GM12872 (cell line): ENCODE data around the gene ELL3.

Experiments
- CTCF ChIP-seq: IDR thresholded peaks from 3 replicates; pipeline ENCODE4 v1.5.1; 2011; ENCODE audit warnings: low read depth, mild to moderate bottlenecking, low read length, moderate library complexity; ENCODE audit not compliant: insufficient read depth

The ELL3 gene

GRCh38 chr15:43793647-43794046 lies 16.9 kb upstream of the ELL3 start:
- no peak for TF ChIP-seq CTCF

GRCh38 chr15:43792761-43793476 lies 16.2 kb upstream of the ELL3 start:
- TF ChIP-seq CTCF = no peak

DNA sequence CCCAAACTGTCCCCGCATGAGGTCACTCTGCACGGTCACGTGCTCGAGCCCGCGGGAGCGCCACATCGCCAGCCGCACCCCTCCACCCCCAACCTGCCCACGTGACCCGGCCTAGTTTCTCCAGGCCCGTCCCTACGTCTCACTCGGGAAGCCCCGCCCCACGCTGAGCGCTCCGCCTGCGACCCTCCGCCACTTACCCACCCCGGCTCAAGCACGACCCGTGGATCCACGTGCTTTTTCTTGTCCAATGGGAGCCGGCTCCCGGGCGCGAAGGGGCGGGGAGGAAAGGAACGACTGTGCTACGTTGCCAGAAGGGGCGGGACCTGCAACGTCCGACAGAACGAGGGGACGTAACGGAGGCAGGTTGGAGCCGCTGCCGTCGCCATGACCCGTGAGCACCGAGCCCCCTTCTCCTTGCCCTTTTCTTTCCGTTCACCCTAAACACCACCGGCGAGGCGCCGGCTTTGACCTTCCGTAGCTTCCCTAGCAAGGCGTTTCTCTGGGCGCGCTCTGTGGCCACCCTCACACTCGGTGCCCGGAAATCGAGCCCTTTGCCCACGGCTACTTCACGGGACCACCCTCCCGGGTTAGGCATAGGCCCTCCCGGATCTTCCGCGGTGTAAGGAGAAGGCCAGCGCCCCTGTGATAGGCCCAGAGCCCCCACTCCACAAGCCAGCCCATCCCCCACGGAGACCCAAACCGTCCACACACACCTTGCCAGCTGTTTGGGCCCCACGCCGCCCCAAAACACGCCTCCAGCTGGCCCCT lies 15.4 kb upstream of the ELL3 start, which contains the start of gene SERF2:
SERF2 (plus strand) TSS at position 328 of the 768 bp plus-strand sequence; CDS start at position 385, 57 bp downstream.
- TF ChIP-seq CTCF = no peak

DNA sequence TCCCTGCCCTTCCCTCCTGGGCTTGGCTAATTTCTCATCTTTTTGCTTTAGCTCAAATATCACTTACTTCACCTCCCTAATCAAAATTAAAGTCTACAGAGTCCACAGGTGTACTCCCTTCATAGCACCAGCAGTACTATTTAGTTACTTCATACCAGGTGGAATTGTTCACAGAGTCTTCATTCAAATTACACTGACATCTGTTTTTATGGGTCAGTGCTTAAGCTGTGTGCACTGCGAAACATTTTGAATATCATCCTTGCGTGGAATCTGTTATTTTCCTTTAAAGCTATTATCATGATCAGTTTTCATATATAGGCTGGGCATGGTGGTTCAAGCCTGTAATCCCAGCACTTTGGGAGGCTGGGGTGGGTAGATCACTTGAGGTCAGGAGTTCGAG lies 12.6 kb upstream of the ELL3 start:
- no peak for TF ChIP-seq CTCF

- no peak for TF ChIP-seq CTCF
Measured at GRCh38 chr15:43779016-43779415, 2.2 kb upstream of the ELL3 start.

DNA sequence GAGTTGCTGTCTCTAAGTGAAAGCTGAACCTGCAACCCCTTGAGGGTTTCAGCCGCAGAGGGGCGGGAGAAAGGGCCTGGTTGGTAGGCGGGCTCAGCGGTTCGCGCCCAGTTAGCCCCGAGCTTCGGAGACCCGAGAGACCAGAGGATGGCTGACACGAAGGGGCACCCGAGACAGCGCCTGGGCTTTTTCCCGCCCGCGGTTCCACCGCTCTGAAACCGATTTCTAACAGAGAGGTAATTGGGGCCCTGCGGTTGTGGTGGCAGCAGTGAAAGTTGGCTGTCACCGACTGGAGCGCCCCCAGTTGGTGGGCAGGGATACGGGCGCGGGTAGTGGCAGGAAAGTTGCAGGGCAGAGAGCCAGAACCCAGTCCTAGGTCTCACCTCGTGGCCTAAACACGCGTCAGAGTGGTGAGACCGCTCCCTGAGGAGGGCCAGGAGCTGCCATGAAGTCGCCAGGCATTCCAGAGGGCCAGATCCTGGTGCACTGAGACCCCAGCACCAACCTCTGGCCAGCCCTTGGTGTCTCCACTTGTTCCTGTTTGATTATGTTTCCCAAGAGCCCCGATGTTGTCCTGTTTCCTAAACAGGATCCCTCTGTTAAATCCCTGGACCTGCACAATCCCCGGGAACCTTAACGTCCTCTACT lies 625 bp upstream of the ELL3 start:
- peak; percentile 87 for TF ChIP-seq CTCF

DNA sequence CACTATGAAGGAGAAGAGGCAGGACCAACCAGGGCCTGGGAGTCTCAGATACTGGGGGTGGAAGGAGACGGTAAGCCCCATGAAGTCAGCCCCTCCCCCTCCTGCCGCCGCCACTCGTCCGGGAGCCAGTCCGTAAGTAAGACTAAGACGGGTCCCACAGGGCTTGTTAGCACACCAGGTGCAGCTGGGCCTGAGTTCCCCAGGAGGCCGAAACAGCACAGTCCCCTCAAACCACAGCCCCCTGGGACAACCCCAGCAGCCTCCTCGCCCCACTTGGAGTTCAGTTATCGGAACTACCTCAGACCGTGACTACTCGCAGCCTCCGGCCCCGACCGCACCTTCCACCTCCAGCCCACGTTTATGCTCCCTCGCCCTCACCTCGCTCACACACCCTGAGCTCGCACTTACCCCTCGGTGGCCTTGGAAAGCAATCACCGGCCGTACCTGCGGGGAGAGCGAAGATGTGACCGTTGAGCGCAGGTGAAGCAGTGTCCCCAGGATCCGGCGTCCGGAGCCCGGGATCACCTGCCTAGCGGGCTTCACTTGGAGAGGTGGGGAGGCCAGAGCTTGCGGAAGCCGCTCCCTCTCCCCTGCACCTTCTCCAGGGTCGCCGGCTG lies 557 bp downstream of the ELL3 start:
- no peak for TF ChIP-seq CTCF
